Measurements from ENCODE around the gene LAT.
"Not testable (repeated sequence)": the region's sequence is repeated elsewhere in the genome, so short reads cannot be mapped to it uniquely, and the experiment has no call there.

Gene LAT

DNA sequence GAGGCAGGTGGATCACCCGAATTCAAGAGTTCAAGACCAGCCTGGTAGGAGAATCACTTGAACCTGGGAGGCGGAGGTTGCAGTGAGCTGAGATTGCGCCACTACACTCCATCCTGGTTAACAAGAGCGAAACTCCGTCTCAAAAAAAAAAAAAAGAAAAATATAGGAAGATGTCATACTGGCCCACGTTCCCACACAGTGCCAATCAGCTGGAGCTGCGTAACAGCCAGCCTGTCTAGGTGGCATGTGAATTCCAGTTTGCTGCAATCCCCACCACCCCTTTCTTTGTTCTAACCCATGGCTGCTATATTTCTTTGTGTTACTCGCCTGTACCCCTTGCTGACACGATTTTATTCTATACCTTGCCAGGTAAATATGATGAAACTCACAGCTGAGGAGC lies 26.6 kb upstream of the LAT start:
- no peak for DNase-seq
- Histone ChIP-seq H3K36me3 (replicated peaks) (peaks cover 33% of the 10 kb centered on the region), H3K27me3 (replicated peaks) (no peaks in the 10 kb centered on the region), H3K4me3 (ENCODE audit: low read depth, low read length) (no peak overlapping the region), H3K27ac (no peak overlapping the region)
- TF ChIP-seq, protein P1, sequence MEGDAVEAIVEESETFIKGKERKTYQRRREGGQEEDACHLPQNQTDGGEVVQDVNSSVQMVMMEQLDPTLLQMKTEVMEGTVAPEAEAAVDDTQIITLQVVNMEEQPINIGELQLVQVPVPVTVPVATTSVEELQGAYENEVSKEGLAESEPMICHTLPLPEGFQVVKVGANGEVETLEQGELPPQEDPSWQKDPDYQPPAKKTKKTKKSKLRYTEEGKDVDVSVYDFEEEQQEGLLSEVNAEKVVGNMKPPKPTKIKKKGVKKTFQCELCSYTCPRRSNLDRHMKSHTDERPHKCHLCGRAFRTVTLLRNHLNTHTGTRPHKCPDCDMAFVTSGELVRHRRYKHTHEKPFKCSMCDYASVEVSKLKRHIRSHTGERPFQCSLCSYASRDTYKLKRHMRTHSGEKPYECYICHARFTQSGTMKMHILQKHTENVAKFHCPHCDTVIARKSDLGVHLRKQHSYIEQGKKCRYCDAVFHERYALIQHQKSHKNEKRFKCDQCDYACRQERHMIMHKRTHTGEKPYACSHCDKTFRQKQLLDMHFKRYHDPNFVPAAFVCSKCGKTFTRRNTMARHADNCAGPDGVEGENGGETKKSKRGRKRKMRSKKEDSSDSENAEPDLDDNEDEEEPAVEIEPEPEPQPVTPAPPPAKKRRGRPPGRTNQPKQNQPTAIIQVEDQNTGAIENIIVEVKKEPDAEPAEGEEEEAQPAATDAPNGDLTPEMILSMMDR (IDR thresholded peaks at IDR 0.05; ENCODE audit: low read depth, low read length, missing control alignments), result no peak
- in situ Hi-C loops (cut with HindIII; ENCODE audit: low pct_ligation_motif_present, low sequenced_read_pairs), result no loop called here

DNA sequence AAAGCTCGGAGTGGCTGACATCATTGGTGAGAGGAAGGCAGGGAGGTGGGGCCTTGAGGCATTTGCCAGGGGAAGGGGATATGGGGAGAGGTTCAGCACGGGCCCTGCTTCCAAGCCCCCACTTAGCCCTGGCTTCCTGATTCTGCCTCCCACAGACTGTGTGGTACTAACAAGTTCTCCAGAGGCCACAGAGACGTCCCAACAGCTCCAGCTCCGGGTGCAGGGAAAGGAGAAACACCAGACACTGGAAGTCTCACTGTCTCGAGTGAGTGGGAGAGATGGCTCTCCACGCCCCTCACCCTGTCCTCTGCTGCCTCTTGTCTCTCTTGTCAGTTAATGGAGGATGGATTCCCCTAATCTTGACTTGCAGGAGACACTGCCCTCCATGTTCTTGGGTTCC lies 26.0 kb upstream of the LAT start:
- H3K36me3 ChIP-seq (replicated peaks), result peaks cover 36% of the 10 kb centered on the region
- H3K27me3 ChIP-seq (replicated peaks), result no peaks in the 10 kb centered on the region
- H3K4me3 ChIP-seq (ENCODE audit: low read depth, low read length), result no peak overlapping the region
- in situ Hi-C loops (cut with HindIII; ENCODE audit: low pct_ligation_motif_present, low sequenced_read_pairs), result no loop called here
- H3K27ac ChIP-seq, result no peak overlapping the region
- TF ChIP-seq, protein P1 (IDR thresholded peaks at IDR 0.05; ENCODE audit: low read depth, low read length, missing control alignments), result no peak
- DNase-seq, result no peak

DNA sequence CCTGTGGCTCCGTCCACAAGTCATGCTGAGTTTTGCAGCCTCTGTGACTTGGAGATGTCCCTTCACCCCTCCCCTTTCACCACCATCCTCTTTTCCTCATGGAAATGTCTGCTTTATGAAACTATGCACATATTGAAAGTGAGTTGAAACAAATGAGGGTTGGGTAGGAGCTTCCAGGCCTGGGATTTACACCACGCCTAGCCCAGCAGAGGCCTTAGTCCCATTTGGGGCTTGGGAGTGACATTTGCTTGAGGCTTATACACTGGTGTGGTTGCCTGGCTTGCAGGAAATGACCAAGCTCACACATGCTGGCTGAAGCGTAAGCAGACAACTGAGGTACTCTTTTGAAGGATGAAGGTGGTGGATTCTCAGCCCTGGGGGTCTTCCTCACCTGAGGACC lies 20.8 kb upstream of the LAT start:
- no peak overlapping the region for H3K4me3 ChIP-seq (ENCODE audit: low read depth, low read length)
- H3K36me3 ChIP-seq (replicated peaks), result peaks cover 31% of the 10 kb centered on the region
- TF ChIP-seq, protein P1 (IDR thresholded peaks at IDR 0.05; ENCODE audit: low read depth, low read length, missing control alignments), result no peak
- in situ Hi-C loops (cut with HindIII; ENCODE audit: low pct_ligation_motif_present, low sequenced_read_pairs), result no loop called here
- DNase-seq, result no peak
- H3K27me3 ChIP-seq (replicated peaks), result no peaks in the 10 kb centered on the region
- no peak overlapping the region for H3K27ac ChIP-seq

DNA sequence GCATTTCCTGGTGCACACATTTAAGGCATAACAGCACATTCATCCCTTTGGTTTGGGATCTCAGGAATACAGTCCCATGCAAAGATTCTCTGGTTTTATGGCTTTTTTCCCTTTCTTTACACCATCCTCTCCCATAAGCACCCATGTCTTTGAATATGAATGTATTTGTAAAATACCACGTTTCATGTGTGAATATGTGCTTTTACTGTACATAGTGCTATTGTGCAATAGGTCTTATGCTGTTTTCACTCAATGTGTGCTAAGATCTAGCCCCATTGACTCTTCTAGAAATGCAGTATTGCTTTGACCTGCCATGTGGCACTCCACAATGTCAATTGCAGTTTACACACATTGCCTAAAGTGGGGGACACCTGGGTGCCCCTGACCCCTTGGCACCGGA lies 20.4 kb upstream of the LAT start:
- H3K36me3 ChIP-seq (replicated peaks), result peaks cover 29% of the 10 kb centered on the region
- H3K4me3 ChIP-seq (ENCODE audit: low read depth, low read length), result no peak overlapping the region
- TF ChIP-seq, protein P1 (IDR thresholded peaks at IDR 0.05; ENCODE audit: low read depth, low read length, missing control alignments), result no peak
- DNase-seq, result no peak
- in situ Hi-C loops (cut with HindIII; ENCODE audit: low pct_ligation_motif_present, low sequenced_read_pairs), result no loop called here
- no peaks in the 10 kb centered on the region for H3K27me3 ChIP-seq (replicated peaks)
- H3K27ac ChIP-seq, result no peak overlapping the region

DNA sequence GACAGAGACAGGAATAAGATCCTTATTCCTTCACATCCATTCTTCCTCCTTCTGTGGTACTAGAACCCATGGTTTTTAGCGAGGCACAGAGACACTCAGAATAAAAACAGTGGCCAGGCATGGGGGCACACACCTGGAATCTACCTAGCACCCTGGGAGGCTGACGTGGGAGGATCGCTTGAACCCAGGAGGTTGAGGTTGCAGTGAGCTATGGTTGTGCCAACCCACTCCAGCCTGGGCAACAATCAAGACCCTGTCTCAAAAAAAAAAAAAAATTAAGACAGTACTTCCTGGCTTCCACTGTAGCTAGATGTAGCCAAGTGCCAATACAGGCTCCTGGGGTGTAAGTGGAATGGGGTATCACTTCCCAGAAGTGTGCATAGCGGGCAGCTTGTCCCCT lies 17.7 kb upstream of the LAT start:
- H3K27ac ChIP-seq, result no peak overlapping the region
- H3K4me3 ChIP-seq (ENCODE audit: low read depth, low read length), result no peak overlapping the region
- H3K27me3 ChIP-seq (replicated peaks), result no peaks in the 10 kb centered on the region
- TF ChIP-seq, protein P1 (IDR thresholded peaks at IDR 0.05; ENCODE audit: low read depth, low read length, missing control alignments), result no peak
- in situ Hi-C loops (cut with HindIII; ENCODE audit: low pct_ligation_motif_present, low sequenced_read_pairs), result no loop called here
- no peak for DNase-seq
- peaks cover 22% of the 10 kb centered on the region for H3K36me3 ChIP-seq (replicated peaks)

DNA sequence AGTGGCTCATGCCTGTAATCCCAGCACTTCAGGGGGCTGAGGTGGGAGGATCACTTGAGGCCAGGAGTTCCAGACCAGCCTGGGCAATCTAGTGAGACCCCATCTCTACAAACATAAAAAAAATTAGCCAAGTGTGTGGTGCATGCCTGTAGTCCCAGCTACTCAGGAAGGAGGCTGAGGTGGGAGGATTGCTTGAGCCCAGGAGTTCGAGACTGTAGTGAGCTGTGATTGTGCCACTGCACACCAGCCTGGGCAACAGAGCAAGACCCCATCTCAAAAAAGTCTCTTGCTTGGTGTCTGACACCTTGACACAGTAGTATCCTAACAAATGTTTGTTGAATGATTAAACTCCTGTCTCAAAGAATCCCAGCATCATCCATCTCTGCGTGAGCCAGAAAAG lies 15.2 kb upstream of the LAT start:
- in situ Hi-C loops (cut with HindIII; ENCODE audit: low pct_ligation_motif_present, low sequenced_read_pairs); H3K4me3 ChIP-seq (ENCODE audit: low read depth, low read length); H3K36me3 ChIP-seq (replicated peaks); DNase-seq; H3K27me3 ChIP-seq (replicated peaks); H3K27ac ChIP-seq: not testable (repeated sequence)
